ENCODE results near the gene HSD11B2. TPM values are rescaled to one million over a fixed set of nuclear protein-coding genes. Genes with fewer than 3 reads are reported as not detected.

The HSD11B2 gene
- total and polyA plus RNA-seq, 2 donors (not counting 1 experiment from before 2014, with no cell fraction given) = 0.15 TPM; not detected in 1

DNA sequence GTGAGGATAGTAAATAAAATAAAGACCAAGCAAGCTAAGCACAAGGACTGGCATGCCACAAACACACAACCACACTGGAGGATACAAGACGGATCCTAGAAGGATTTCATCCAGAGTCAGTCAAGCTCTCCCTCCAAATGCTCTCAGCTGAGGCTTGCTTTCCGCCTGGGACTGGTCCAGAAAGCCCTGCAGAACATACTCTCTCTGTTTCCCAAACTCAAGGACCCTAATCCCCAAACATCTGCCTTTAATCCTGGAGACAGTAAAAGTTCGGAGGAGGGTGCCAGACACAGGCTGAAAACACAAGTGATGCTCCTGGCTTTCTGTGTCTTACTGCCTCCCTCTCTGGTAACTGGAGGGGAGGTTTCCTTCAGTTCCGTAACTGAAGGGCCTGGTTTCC, 5.3 kb upstream of the HSD11B2 start:
- no peak for DNase-seq (ENCODE audit: low read depth in 2 of 2)
- H3K4me2 ChIP-seq (ENCODE audit: extremely low read depth, insufficient read depth, low read length) = no peak overlapping the region
- H3K27me3 ChIP-seq (ENCODE audit: control insufficient read depth, insufficient read depth, low read length) = peaks cover 32% of the 10 kb centered on the region

GRCh38 chr16:67426022-67426421, 4.9 kb upstream of the HSD11B2 start:
- H3K4me3 ChIP-seq (replicated peaks in 1 of 4; ENCODE audit: control extremely low read depth in 1 of 4, insufficient read depth in 1 of 4, low read depth in 3 of 4, low read length in 4 of 4) = no peak overlapping the region
- H3K4me1 ChIP-seq (ENCODE audit: control insufficient read depth, extremely low read depth, insufficient read depth, low read length) = no peaks in the 10 kb centered on the region
- no peaks in the 10 kb centered on the region for H3K79me2 ChIP-seq (ENCODE audit: control insufficient read depth, insufficient read depth, low read length)
- no peak overlapping the region for H3K9ac ChIP-seq (ENCODE audit: insufficient read depth, low read length)
- H3K9me3 ChIP-seq (ENCODE audit: control insufficient read depth, insufficient read depth, low read depth, low read length) = no peaks in the 10 kb centered on the region
- no peaks in the 10 kb centered on the region for H3K36me3 ChIP-seq (ENCODE audit: control insufficient read depth, insufficient read depth, low read length)
- H3K27ac ChIP-seq (ENCODE audit: insufficient read depth, low read length) = no peak overlapping the region
- no peak for DNase-seq (ENCODE audit: low read depth in 2 of 2)
- no peak overlapping the region for H2AFZ ChIP-seq (ENCODE audit: low read length)
- no peak for TF ChIP-seq CTCF (conservative IDR thresholded peaks at IDR 0.05 in 1 of 2, IDR thresholded peaks at IDR 0.05 in 1 of 2; ENCODE audit: low read depth in 1 of 2, low read length in 2 of 2)
- peak; percentile 12 for TF ChIP-seq EZH2 (IDR thresholded peaks at IDR 0.05; ENCODE audit: low read length, missing control alignments)
- H3K4me2 ChIP-seq (ENCODE audit: extremely low read depth, insufficient read depth, low read length) = no peak overlapping the region
- H4K20me1 ChIP-seq (ENCODE audit: control insufficient read depth, extremely low read depth, insufficient read depth, low read length) = no peaks in the 10 kb centered on the region
- peaks cover 34% of the 10 kb centered on the region for H3K27me3 ChIP-seq (ENCODE audit: control insufficient read depth, insufficient read depth, low read length)

More for the DNA sequence above, 5.3 kb upstream of the HSD11B2 start:
- Histone ChIP-seq H3K9me3 (ENCODE audit: control insufficient read depth, insufficient read depth, low read depth, low read length) (no peaks in the 10 kb centered on the region), H3K9ac (ENCODE audit: insufficient read depth, low read length) (no peak overlapping the region), H4K20me1 (ENCODE audit: control insufficient read depth, extremely low read depth, insufficient read depth, low read length) (no peaks in the 10 kb centered on the region), H3K4me1 (ENCODE audit: control insufficient read depth, extremely low read depth, insufficient read depth, low read length) (no peaks in the 10 kb centered on the region), H3K4me3 (replicated peaks in 1 of 4; ENCODE audit: control extremely low read depth in 1 of 4, insufficient read depth in 1 of 4, low read depth in 3 of 4, low read length in 4 of 4) (no peak overlapping the region), H3K79me2 (ENCODE audit: control insufficient read depth, insufficient read depth, low read length) (no peaks in the 10 kb centered on the region), H3K36me3 (ENCODE audit: control insufficient read depth, insufficient read depth, low read length) (no peaks in the 10 kb centered on the region), H2AFZ (ENCODE audit: low read length) (no peak overlapping the region), H3K27ac (ENCODE audit: insufficient read depth, low read length) (no peak overlapping the region)
- no peak for TF ChIP-seq CTCF (conservative IDR thresholded peaks at IDR 0.05 in 1 of 2, IDR thresholded peaks at IDR 0.05 in 1 of 2; ENCODE audit: low read depth in 1 of 2, low read length in 2 of 2)
- TF ChIP-seq EZH2 (IDR thresholded peaks at IDR 0.05; ENCODE audit: low read length, missing control alignments) = peak; percentile 28

GRCh38 chr16:67426950-67427349, 4.0 kb upstream of the HSD11B2 start:
- Histone ChIP-seq H3K9ac (ENCODE audit: insufficient read depth, low read length) (no peak overlapping the region), H3K9me3 (ENCODE audit: control insufficient read depth, insufficient read depth, low read depth, low read length) (no peaks in the 10 kb centered on the region), H3K4me1 (ENCODE audit: control insufficient read depth, extremely low read depth, insufficient read depth, low read length) (peaks cover 5% of the 10 kb centered on the region), H3K4me3 (replicated peaks in 1 of 4; ENCODE audit: control extremely low read depth in 1 of 4, insufficient read depth in 1 of 4, low read depth in 3 of 4, low read length in 4 of 4) (no peak overlapping the region), H3K79me2 (ENCODE audit: control insufficient read depth, insufficient read depth, low read length) (no peaks in the 10 kb centered on the region), H2AFZ (ENCODE audit: low read length) (no peak overlapping the region), H3K27ac (ENCODE audit: insufficient read depth, low read length) (no peak overlapping the region), H3K27me3 (ENCODE audit: control insufficient read depth, insufficient read depth, low read length) (peaks cover 34% of the 10 kb centered on the region), H3K36me3 (ENCODE audit: control insufficient read depth, insufficient read depth, low read length) (no peaks in the 10 kb centered on the region), H3K4me2 (ENCODE audit: extremely low read depth, insufficient read depth, low read length) (no peak overlapping the region), H4K20me1 (ENCODE audit: control insufficient read depth, extremely low read depth, insufficient read depth, low read length) (no peaks in the 10 kb centered on the region)
- TF ChIP-seq EZH2 (IDR thresholded peaks at IDR 0.05; ENCODE audit: low read length, missing control alignments) (no peak), CTCF (conservative IDR thresholded peaks at IDR 0.05 in 1 of 2, IDR thresholded peaks at IDR 0.05 in 1 of 2; ENCODE audit: low read depth in 1 of 2, low read length in 2 of 2) (no peak)
- DNase-seq (ENCODE audit: low read depth in 2 of 2) = no peak

Data from fibroblast of lung (primary cell).